GM18867 (cell line): ENCODE results near the gene DHCR24.

Experiments used
- ATAC-seq: cut with Tn5 transposase; IDR thresholded peaks from one replicate; pipeline ENCODE4 v1.9.1; 2021; ENCODE audit warnings: mild to moderate bottlenecking, moderate library complexity; ENCODE audit not compliant: unreplicated experiment

Gene DHCR24

DNA sequence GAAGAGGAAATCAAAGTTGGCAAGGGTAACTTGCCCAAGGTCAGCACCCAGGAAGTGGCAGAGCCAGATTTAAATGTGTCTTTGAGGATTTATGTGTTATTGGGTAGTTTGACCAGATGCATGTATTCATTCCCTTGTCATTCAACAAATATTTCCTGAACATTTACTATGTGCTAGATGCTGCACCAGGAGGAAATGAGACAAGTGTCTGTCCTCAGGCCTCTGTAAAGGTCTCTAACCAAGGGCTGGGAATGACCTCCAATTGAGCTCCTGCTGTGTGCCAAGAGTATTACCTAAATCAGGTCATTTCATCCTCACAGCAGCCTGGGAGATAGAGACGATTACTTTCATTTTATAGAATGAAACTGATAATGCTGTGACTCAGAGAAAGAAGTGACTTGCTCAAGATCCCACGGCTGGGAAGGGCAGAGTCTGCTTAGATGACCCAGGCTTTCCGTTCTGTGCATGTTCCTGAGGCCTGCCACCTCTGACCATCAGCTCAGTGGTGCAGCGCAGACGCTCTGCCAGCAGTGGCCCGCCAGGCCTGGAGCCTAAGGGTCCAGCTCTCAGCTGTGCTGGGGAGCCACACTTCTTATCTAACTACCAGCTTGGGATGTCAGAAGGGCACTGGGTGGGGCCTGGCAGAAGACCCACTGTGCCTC, 82.4 kb downstream of the DHCR24 start:
- no peak for ATAC-seq

DNA sequence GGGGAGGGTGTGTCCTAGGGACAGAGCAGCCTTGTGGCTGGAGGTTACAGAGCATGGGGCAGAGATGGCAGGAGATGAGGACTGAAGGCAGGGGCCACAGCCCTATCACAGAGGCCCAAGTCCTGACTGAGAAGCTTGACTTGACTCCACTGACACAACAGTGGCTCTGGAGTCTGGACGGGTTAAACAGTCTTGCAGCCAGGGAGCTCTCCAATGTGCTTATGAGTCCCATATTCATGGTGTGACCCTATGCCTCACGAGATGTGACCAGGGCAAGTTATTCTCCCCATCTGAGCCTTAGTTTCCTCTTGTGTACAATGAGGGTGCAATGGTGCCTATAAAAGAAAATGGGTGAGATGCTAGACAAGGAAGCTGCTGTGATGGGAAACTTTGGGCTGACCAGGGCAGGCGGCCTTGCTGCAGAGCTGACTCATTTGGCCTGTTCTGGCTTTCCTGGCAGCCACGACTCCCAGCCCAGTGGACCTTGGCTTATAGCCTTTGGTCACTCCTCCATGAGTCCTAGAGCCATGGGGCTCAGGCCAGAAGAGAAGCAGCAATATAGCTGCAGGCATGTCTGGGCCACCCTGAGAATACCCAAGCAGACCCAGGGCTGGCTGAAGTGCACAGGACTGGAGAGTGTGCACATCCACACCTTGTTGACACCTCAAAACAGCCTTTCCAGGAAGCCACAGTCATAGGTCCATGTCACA, 83.1 kb downstream of the DHCR24 start:
- ATAC-seq, result no peak

GRCh38 chr1:54800899-54801759, 85.9 kb downstream of the DHCR24 start, which contains the start of gene TTC22:
TSS of gene TTC22 (minus strand) at chr1:54801323. CDS start at chr1:54801163, 160 bp downstream.
- ATAC-seq, result peak; percentile 82

- ATAC-seq, result no peak
These were observed 86.7 kb downstream of the DHCR24 start for GRCh38 chr1:54800041-54800898.
